ENCODE measurements around the gene IRX2. TPM values are rescaled to one million over a fixed set of nuclear protein-coding genes. Genes with fewer than 3 reads are reported as not detected.

The IRX2 gene
- total RNA-seq, 1 donor from 2014 or later: 19.3 TPM

DNA sequence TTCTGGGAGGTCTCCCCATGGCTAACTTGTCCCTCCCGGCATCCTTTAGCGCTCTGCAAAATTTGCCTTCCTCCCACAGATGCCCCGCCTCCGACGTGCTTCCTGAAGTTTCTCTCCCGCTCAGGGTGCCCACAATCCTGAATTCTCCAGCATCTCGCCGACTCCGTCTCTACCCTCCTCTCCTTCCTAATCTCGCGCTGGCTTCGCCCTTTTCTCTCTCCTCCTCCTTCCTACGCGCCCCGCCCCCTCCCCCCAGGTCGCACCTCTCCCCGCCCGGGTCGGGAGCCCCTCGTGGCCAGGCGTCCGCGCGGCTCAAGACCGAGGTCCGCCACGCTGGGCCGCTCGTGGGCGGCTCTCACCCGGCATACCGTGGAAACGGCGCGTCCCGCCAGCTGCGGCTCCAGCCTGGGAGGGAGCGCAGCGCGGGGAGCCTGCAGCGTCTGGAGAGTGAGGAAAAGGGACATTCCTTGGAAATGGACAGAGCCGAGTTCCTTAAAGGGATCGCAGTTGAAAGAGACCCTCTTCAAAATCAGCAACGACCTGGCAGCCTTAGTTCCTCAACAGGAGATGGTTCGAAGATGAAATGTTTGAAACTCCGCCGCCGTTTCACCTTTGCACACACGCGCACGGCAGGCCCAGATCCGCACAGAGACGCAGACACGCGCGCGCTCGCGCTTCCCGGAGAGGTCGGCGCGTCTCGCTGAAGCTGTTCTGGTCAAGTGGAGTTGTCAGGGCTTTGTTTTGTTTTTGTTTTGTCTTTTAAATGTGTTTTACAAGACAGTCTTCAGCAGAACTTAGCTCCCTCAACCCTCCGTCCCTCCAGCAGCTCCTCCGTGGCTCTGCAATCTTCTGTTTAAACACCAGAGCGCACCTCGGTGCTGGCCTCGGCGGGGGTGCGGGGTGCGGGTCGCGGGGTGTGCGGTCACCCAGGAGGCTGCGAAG, 5.0 kb upstream of the IRX2 start:
- DNase-seq (ENCODE audit: low read depth): no peak
- TF ChIP-seq, protein P1, sequence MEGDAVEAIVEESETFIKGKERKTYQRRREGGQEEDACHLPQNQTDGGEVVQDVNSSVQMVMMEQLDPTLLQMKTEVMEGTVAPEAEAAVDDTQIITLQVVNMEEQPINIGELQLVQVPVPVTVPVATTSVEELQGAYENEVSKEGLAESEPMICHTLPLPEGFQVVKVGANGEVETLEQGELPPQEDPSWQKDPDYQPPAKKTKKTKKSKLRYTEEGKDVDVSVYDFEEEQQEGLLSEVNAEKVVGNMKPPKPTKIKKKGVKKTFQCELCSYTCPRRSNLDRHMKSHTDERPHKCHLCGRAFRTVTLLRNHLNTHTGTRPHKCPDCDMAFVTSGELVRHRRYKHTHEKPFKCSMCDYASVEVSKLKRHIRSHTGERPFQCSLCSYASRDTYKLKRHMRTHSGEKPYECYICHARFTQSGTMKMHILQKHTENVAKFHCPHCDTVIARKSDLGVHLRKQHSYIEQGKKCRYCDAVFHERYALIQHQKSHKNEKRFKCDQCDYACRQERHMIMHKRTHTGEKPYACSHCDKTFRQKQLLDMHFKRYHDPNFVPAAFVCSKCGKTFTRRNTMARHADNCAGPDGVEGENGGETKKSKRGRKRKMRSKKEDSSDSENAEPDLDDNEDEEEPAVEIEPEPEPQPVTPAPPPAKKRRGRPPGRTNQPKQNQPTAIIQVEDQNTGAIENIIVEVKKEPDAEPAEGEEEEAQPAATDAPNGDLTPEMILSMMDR (conservative IDR thresholded peaks at IDR 0.05; ENCODE audit: low read depth, low read length): no peak
- peak overlapping the region; percentile 47 for H3K4me3 ChIP-seq (ENCODE audit: low read depth, low read length)

DNA sequence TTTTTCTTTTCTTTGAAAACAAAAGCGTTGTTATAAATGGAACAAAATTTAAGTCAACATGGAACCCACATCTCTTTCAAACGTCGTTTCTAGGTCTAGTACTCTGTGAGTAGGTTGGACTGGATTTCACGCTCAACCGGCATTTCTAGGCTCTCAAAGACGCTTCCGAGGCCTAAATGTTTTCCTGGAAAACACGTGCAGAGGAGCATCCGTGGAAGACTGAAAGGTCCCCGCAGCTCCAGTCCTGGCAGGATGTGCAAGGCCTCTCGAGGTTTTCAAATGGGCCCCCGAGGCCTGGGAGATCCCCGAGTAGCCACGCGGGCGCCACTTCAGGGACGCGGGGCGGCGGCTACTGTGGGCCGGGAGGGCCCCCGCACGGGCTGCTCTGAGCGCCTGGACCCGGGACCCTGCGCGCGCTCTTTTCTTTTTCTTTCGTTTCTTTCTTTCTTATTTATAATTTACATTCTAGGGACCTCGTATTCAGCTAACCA, 4.2 kb upstream of the IRX2 start:
- TF ChIP-seq, protein P1 (conservative IDR thresholded peaks at IDR 0.05; ENCODE audit: low read depth, low read length): no peak
- peak overlapping the region; percentile 47 for H3K4me3 ChIP-seq (ENCODE audit: low read depth, low read length)
- no peak for DNase-seq (ENCODE audit: low read depth)

DNA sequence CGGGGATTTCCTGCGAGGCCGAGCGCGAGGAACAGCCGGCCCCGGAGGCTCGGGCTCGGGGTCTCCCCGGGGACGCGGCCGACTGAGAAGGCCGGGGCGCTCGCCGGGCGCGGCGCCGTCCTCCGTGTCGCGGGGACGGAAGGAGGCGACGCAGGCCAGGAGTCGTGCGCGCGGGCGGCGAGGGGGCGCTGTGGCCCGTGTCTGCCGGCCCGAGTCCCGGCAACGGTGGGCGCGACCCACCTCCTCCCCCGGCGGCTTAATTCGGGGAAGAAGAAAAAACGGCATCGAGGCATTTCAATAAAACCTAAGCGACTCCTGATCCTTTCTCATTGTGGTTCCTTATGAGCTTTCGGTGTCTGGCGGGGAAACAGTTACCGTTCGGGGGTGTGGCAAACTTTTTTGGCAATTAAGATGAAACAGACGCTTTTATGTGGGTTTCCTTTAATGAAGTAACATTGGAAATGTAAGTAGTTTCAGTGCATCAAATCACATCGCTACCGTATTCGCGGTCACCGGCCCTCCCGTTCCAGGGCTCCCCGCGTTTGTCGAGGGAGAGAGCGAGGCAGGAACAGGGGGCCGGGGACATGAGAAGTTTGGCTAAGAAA, 3.7 kb upstream of the IRX2 start:
- DNase-seq (ENCODE audit: low read depth): no peak
- peak overlapping the region; percentile 37 for H3K4me3 ChIP-seq (ENCODE audit: low read depth, low read length)
- TF ChIP-seq, protein P1 (conservative IDR thresholded peaks at IDR 0.05; ENCODE audit: low read depth, low read length): peak; percentile 17

DNA sequence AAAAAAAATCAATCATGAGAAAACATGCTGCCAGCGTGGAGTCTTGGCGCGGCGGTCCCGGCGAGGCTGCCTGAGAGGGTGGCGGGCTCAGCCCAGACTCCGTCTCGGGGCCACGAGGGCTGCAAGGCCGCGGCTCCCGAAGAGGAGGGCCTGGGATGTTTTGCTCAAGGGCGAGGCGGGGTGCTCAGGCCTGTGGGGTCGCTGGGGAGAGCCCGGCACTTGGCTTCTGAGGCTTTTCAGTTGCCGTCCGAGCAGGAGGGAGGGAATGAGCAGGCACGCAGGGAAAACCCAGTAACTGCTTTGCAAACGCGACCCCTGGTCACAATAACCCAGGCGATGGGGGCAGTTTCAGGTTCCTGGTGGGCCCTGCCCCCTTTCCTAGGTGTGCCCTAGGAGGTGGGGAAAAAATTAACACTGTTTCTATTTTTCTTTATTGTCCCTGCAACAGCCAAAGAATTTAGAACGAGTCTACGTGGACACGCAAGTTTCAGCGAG, 3.2 kb upstream of the IRX2 start:
- H3K4me3 ChIP-seq (ENCODE audit: low read depth, low read length): peak overlapping the region; percentile 37
- TF ChIP-seq, protein P1 (conservative IDR thresholded peaks at IDR 0.05; ENCODE audit: low read depth, low read length): no peak
- no peak for DNase-seq (ENCODE audit: low read depth)

DNA sequence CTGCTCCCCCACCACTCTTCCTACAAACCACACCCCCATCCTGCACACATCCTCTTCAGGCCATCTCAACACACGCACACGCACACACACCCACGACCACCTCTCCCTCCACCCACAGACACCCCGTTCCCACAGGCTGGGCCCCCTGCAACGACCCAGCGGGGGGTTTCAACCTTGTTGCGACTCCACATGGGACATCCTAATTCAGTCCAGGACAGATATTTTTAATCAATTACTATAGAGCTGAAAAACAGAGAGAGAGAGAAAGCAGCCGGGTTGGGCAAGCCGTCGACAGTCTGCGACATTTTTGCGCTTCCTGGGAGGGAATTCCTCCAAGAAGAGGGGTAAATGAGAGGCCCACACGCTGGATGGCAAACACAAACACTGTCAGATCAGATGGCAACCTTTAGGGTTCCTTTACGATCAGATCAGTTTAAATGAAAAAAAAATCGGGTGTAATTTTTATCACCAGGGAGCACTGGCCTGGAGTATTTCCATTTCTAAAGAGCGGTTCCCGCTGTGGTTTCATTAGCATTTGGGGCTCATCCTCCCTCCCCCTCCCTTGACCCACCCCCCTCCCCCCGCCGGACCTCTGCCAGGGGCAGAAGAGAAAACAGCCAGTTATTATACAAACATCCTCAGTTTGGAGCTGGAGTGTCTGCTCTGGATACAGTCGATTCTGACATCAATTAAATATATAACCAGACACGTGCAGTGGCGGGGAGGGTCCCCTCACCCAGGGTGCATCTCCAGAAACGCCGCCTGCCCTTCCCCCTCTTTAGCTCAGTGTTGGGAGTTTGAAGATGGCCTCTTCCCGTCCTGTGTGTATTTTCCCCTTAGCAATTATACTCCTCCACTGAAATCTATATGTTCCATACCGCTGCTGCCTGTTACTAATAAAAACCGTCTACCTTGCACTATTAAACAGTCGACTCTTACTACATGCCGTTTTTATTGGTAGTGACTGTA, 2.3 kb upstream of the IRX2 start:
- peak overlapping the region; percentile 51 for H3K4me3 ChIP-seq (ENCODE audit: low read depth, low read length)
- TF ChIP-seq, protein P1 (conservative IDR thresholded peaks at IDR 0.05; ENCODE audit: low read depth, low read length): no peak
- DNase-seq (ENCODE audit: low read depth): no peak

DNA sequence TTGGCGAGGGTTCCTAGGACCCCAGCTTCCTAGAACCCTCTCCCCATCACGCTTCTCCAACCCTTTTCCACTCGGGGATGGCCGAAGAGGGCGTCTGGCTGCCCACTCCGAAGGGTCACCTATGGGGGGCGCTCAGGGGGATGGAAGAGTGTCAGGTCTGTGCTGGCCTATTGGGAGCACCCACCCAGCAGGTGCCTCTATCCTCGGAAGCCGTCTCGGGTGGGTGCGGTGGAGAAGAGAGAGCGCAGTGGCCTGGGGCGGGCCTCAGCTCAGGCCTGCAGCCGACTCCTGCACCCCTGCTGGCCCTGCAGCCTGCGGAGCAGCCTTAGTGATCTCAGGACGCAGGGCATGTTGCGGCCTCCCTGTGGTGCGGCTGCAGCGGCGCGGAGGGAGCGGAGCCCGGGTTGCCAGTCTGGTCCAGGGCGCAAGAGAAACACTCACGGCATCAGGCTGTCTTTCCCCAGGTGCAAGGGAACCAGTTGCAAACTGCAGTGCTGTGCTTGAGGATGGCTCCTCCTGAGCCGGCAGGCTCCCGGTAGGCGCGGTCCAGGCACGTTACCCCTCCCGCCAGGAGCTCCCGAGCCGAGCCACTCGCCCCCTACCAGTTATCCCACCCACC, 1.5 kb upstream of the IRX2 start:
- peak overlapping the region; percentile 51 for H3K4me3 ChIP-seq (ENCODE audit: low read depth, low read length)
- DNase-seq (ENCODE audit: low read depth): no peak
- TF ChIP-seq, protein P1 (conservative IDR thresholded peaks at IDR 0.05; ENCODE audit: low read depth, low read length): no peak
